Femur (tissue), 1 donor: Measurements from ENCODE around the gene MYH14.

ENCODE experiments used
- DNase-seq: peaks from one replicate; pipeline ENCODE4 v3.0.0-alpha.2; 2017

Gene MYH14

GRCh38 chr19:50203281-50204080, at the start of gene MYH14:
TSS of gene MYH14 (plus strand) at chr19:50203622. CDS start at chr19:50210366, 6,744 bp downstream.
- DNase-seq = peak; percentile 92

- DNase-seq = no peak
These were observed 48.9 kb upstream of the MYH14 start for GRCh38 chr19:50154529-50154928.

- no peak for DNase-seq
These were observed 47.8 kb upstream of the MYH14 start for GRCh38 chr19:50155520-50156109.

GRCh38 chr19:50158577-50158976, 44.8 kb upstream of the MYH14 start:
- no peak for DNase-seq

GRCh38 chr19:50159078-50159477, 44.3 kb upstream of the MYH14 start:
- no peak for DNase-seq

- no peak for DNase-seq
These were observed 40.4 kb upstream of the MYH14 start, which contains the start of gene IZUMO2 for GRCh38 chr19:50162988-50163387. TSS of gene IZUMO2 (minus strand) at chr19:50163281. CDS start at chr19:50163194, 87 bp downstream.

- DNase-seq = peak; percentile 68
These were observed 36.1 kb upstream of the MYH14 start for GRCh38 chr19:50167314-50167721.

GRCh38 chr19:50171752-50172151, 31.7 kb upstream of the MYH14 start:
- DNase-seq = no peak

GRCh38 chr19:50172726-50173125, 30.7 kb upstream of the MYH14 start:
- no peak for DNase-seq

- DNase-seq = no peak
These were observed 30.3 kb upstream of the MYH14 start for GRCh38 chr19:50173127-50173526.

- no peak for DNase-seq
These were observed 29.2 kb upstream of the MYH14 start for GRCh38 chr19:50174100-50174793.

- no peak for DNase-seq
These were observed 27.5 kb upstream of the MYH14 start for GRCh38 chr19:50175924-50176323.

GRCh38 chr19:50176775-50177174, 26.6 kb upstream of the MYH14 start:
- DNase-seq = no peak

- DNase-seq = no peak
These were observed 25.1 kb upstream of the MYH14 start for GRCh38 chr19:50178320-50178719.

- DNase-seq = peak; percentile 28
These were observed 24.4 kb upstream of the MYH14 start for GRCh38 chr19:50178859-50179537.

- DNase-seq = no peak
These were observed 22.3 kb upstream of the MYH14 start for GRCh38 chr19:50181121-50181520.

GRCh38 chr19:50184196-50184595, 19.2 kb upstream of the MYH14 start:
- no peak for DNase-seq

- DNase-seq = no peak
These were observed 15.5 kb upstream of the MYH14 start for GRCh38 chr19:50187937-50188336.

- no peak for DNase-seq
These were observed 14.1 kb upstream of the MYH14 start for GRCh38 chr19:50189331-50189730.

- no peak for DNase-seq
These were observed 13.0 kb upstream of the MYH14 start for GRCh38 chr19:50190439-50190891.

GRCh38 chr19:50191216-50191615, 12.2 kb upstream of the MYH14 start:
- DNase-seq = peak; percentile 61

- no peak for DNase-seq
These were observed 10.8 kb upstream of the MYH14 start for GRCh38 chr19:50192463-50193211.
